ENCODE measurements around the gene IDH3A.

DNA sequence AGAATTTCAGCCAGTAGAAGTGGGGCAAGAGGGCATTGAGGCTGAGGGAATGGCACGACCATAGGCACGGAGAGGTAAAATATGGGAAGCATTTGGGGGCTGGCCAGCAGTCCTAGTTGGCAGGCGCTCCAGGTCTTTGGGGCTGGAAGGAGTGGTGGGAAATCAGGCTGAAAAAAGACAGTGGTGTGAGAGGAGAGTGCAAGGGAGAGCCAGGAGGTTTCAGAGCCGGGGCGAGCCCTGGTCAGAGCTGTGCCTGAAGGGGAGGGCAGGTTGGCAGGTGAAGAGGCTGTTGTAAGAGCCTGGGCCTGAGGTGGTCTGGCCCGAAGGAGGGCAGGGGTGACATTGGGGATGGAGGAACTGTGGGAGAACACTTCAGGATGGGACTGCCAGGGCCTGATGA is 1.6 kb upstream of the IDH3A start:
- TF ChIP-seq POLR2A (IDR thresholded peaks at IDR 0.05): no peak
- TF ChIP-seq, protein P1, sequence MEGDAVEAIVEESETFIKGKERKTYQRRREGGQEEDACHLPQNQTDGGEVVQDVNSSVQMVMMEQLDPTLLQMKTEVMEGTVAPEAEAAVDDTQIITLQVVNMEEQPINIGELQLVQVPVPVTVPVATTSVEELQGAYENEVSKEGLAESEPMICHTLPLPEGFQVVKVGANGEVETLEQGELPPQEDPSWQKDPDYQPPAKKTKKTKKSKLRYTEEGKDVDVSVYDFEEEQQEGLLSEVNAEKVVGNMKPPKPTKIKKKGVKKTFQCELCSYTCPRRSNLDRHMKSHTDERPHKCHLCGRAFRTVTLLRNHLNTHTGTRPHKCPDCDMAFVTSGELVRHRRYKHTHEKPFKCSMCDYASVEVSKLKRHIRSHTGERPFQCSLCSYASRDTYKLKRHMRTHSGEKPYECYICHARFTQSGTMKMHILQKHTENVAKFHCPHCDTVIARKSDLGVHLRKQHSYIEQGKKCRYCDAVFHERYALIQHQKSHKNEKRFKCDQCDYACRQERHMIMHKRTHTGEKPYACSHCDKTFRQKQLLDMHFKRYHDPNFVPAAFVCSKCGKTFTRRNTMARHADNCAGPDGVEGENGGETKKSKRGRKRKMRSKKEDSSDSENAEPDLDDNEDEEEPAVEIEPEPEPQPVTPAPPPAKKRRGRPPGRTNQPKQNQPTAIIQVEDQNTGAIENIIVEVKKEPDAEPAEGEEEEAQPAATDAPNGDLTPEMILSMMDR (IDR thresholded peaks at IDR 0.05): no peak

All from thyroid gland (tissue), 4 donors.